Pancreas (tissue), 10 donors: ENCODE data around the gene CBX4. TPM values are rescaled to one million over a fixed set of nuclear protein-coding genes. Genes with fewer than 3 reads are reported as not detected.

Experiments used
- ATAC-seq, 4 donors: fragments of 200-7000 bp; cut with Tn5 transposase; one replicate each; pipeline versions ENCODE4 v1.8.0 to v1.9.1; 2020; ENCODE audit warnings: mild to moderate bottlenecking in 4 of 4, moderate library complexity in 4 of 4
- DNase-seq, 6 donors: peaks; one replicate each; pipeline ENCODE4 v3.0.0-alpha.2; 2020
- FAIRE-seq: peaks from 2 replicates; lab custom pipeline; 2012; peaks lifted over from hg19 to GRCh38; lab: Jason Lieb, UNC
- H3K27ac ChIP-seq, 4 donors: fragments of 200-600 bp; sonication (generic); 1 replicate in 3 of 4; 2 replicates in 1 of 4; pipeline versions ENCODE4 v1.5.0 to v1.8.0; 2020
- H3K27me3 ChIP-seq, 4 donors: fragments of 200-600 bp; one replicate each; pipeline ENCODE4 v1.8.0; 2021
- H3K36me3 ChIP-seq, 3 donors: fragments of 200-600 bp; sonication (generic) in 1 of 3; one replicate each; pipeline versions ENCODE4 v1.5.0 to v1.8.0; 2020 to 2021
- H3K4me1 ChIP-seq, 3 donors: fragments of 200-600 bp; one replicate each; pipeline ENCODE4 v1.8.0; 2021
- H3K4me3 ChIP-seq, 4 donors: fragments of 200-600 bp; sonication (generic) in 2 of 4; one replicate each; pipeline versions ENCODE4 v1.5.0 to v1.8.0; 2020 to 2021
- H3K9me3 ChIP-seq, 4 donors: fragments of 200-600 bp; one replicate each; pipeline ENCODE4 v1.8.0; 2021
- CTCF ChIP-seq, 4 donors: fragments of 200-600 bp; sonication (generic) in 3 of 4; IDR thresholded peaks; one replicate each; pipeline versions ENCODE4 v1.5.0 to v1.8.0; 2021; ENCODE audit warnings: antibody characterized with exemption in 4 of 4
- WGBS, 2 donors: extraction: QIAGEN DNeasy Blood & Tissue Kit; methylation state at CpG; one replicate each; pipeline ENCODE4 v1.1.7; 2013; 5-methylcytosine and 5-hydroxymethylcytosine counted together
- intact Hi-C, 3 donors: fragments of 100-400 bp; cut with DNase I; formaldehyde crosslinking; loops; one replicate each; pipeline versions ENCODE4 v1.11.1 to v1.14.2; 2022
- polyA plus RNA-seq, 2 donors: library from polyadenylated mRNA; stranded (reverse); fragments of 200-250 nt; gene quantifications; one replicate each; pipeline ENCODE4 v1.2.3, GENCODE V29; 2013
- total RNA-seq, 6 donors: library from RNA; stranded (reverse); fragmentation: NEBNext Ultra II Directional in 4 of 6; extraction: Animal tissue kit (Norgen Biotek cat#: 25700) in 4 of 6; gene quantifications; one replicate each; pipeline versions ENCODE4 v1.2.1 to v1.2.4, GENCODE V29; 2021 to 2023
- donor health status: healthy with polysubstance abuse.
- donor health status: DM: no; HTN: no; CAD: no; lungs with moderate emphysema.
- donor health status: DM: no; HTN: no; CAD: no.
- donor health status: control.
- donor health status: control.
- donor health status: Bipolar disorder and iron deficiency.
- donor health status: DM: yes; HTN: yes; CAD: no.
- donor health status: DM: no; HTN: no; CAD: no.
- donor health status: DM: no; HTN: no; CAD: no.
- donor health status: DM: yes; HTN: yes; CAD: no.

The CBX4 gene
- total and polyA plus RNA-seq, 8 donors, result 11.1 to 42.4 (median 18.0) TPM

DNA sequence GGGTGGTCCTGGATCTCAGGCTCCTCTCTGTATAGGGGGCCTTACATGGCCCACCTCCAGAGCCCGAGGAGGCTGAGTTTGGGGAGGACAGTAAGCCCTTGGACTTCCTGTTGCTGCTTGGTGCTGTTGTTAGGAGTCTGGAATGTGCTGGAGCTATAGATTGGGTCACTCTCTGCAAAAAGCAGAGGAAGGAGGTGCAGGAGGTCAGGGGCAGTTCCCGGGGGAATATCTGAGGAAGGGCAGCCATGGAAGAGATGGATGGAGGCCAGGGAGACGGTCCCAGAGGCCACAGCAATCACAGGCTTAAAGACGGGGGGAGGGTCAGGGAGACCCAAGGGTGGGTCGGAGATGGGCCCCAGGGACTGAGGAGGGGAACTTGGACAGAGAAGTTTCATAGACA is 23.0 kb upstream of the CBX4 start:
- Histone ChIP-seq H3K4me1 (no peaks in the 10 kb centered on the region), H3K4me3 (no peak overlapping the region), H3K27ac (no peak overlapping the region), H3K36me3 (no peaks in the 10 kb centered on the region), H3K9me3 (no peaks in the 10 kb centered on the region), H3K27me3 (no peaks in the 10 kb centered on the region)
- no peak for DNase-seq
- FAIRE-seq, result no peak
- no peak for TF ChIP-seq CTCF (IDR thresholded peaks at IDR 0.05)
- ATAC-seq, result no peak
- WGBS, 2 donors, result 45 to 54% methylated on average over 5 of the region's 5 CpGs
- intact Hi-C loops, result no loop called here

DNA sequence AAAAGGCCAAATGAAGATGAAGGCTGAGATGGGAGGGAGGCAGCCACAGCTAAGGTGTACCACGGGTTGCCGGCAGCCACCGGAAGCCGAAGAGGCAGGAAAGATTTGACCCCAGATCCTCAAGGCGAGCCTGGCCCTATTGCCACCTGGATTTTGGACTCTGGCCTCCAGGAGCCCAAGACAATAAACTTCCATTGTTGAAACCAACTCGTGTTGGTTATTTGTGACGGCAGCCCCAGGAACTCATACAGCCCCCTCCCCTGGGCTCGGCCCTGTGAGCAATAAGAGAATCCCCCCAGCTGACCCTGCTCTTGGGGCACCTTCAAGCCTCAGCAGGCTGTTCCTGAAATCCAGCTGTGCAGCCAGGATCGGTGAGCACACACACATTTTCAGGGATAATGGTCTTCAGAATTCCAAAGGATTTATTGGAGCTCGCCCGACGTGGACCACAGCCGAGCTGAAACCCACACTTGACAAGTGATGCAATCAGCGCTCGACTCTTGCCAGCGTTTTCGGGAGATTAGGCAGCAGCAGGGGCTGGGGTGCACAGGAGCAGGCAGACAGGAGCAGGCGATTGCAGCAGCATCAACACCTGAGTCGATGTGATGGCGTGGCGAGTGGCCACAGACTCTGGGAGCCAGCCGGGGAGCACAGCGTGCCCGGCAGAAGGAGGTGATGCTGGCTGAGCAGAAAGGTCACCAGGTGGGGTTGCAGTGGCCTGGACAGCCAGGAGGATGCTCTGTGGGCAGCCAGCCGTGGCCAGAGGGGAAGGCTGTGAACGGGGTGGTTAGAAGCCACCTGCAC is 22.4 kb upstream of the CBX4 start:
- ATAC-seq, result no peak
- no peak for TF ChIP-seq CTCF (IDR thresholded peaks at IDR 0.05)
- Histone ChIP-seq H3K36me3 (no peaks in the 10 kb centered on the region), H3K4me3 (no peak overlapping the region), H3K4me1 (no peaks in the 10 kb centered on the region), H3K27ac (no peak overlapping the region), H3K9me3 (no peaks in the 10 kb centered on the region), H3K27me3 (no peaks in the 10 kb centered on the region)
- intact Hi-C loops, result no loop called here
- FAIRE-seq, result no peak
- 53 to 64% methylated on average over 25 to 26 of the region's 26 CpGs for WGBS, 2 donors
- no peak for DNase-seq

DNA sequence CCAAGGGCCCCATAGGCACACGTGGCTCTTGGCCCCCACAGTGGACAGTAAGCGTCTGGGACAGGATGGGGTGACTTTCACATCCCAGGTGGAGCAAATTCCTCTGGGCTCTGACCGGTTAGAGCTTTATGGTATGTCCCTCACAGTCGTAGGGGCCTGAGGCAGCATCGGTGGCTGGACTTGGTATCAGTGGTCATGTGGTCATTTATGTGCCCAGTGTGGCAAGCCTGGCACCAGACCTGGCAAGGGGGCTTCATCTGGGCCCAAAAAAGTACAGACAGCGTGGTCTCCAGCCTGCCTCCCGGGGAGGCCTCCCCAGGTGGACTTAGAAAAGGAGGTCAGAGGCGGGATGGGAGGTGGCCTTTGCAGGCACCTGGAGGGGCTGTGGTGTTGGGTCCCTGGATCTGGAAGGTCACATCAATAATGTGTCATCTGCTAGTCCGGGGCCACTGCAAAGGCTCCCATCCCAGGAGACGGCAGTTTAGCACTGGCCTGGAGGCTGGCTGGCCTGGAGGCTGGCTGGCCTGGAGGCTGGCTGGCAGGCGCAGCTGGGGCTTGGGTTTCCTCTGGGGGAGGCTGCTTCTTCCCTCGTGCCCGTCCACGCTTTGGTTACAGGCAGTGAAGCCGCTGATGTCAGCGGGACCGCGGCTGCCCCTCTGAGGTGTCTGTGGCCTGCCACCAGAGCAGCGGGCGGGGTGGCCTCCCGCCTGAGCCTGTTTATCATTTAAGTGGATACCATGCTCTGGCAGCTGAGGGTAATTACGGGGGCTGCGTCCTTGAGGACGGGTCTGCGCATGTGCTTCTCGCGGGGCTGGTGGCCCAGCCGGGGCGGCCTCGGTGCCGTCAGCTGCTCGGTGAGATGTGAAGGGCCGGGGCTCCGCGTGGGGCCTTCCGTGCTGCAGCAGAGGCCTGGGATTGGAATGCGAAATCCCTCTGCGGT is 20.7 kb upstream of the CBX4 start:
- H3K36me3 ChIP-seq, result no peaks in the 10 kb centered on the region
- H3K4me1 ChIP-seq, result no peaks in the 10 kb centered on the region
- no peaks in the 10 kb centered on the region for H3K9me3 ChIP-seq
- TF ChIP-seq CTCF (IDR thresholded peaks at IDR 0.05), result no peak
- ATAC-seq, result no peak
- FAIRE-seq, result no peak
- no peaks in the 10 kb centered on the region for H3K27me3 ChIP-seq
- H3K4me3 ChIP-seq, result no peak overlapping the region
- no peak overlapping the region for H3K27ac ChIP-seq
- no peak for DNase-seq
- WGBS, 2 donors, result 77 to 80% methylated on average over 36 to 38 of the region's 38 CpGs
- intact Hi-C loops, result loop anchor here in 1 of 3 donors (10.0 kb wide), 1 partner anchor 55 kb away; no protein-coding TSS in a partner anchor

- 75 to 81% methylated on average over 8 of the region's 8 CpGs for WGBS, 2 donors
- Histone ChIP-seq H3K27ac (no peak overlapping the region), H3K36me3 (no peaks in the 10 kb centered on the region), H3K4me3 (no peak overlapping the region), H3K4me1 (no peaks in the 10 kb centered on the region), H3K9me3 (no peaks in the 10 kb centered on the region), H3K27me3 (no peaks in the 10 kb centered on the region)
- ATAC-seq (no peak), DNase-seq (peak in 1 of 6 donors; percentile 15), FAIRE-seq (no peak)
- intact Hi-C loops, result loop anchor here in 1 of 3 donors (10.0 kb wide), 1 partner anchor 58 kb away; no protein-coding TSS in a partner anchor
- no peak for TF ChIP-seq CTCF (IDR thresholded peaks at IDR 0.05)
These were observed 17.9 kb upstream of the CBX4 start for GRCh38 chr17:79857095-79857494.
